ENCODE data around the gene SATB2.

The SATB2 gene

GRCh38 chr2:199452260-199452990 lies 5.3 kb downstream of the SATB2 start:
- no peak for DNase-seq (ENCODE audit: low spot score)

GRCh38 chr2:199449956-199450355 lies 7.8 kb downstream of the SATB2 start:
- no peak for DNase-seq (ENCODE audit: low spot score)

- DNase-seq (ENCODE audit: low spot score) = no peak
Observed at GRCh38 chr2:199449455-199449854, 8.3 kb downstream of the SATB2 start.

GRCh38 chr2:199446996-199447576 lies 10.7 kb downstream of the SATB2 start:
- no peak for DNase-seq (ENCODE audit: low spot score)

GRCh38 chr2:199444749-199445148 lies 13.0 kb downstream of the SATB2 start:
- no peak for DNase-seq (ENCODE audit: low spot score)

- DNase-seq (ENCODE audit: low spot score) = no peak
Observed at GRCh38 chr2:199443589-199444130, 14.1 kb downstream of the SATB2 start.

GRCh38 chr2:199442173-199442572 lies 15.6 kb downstream of the SATB2 start:
- DNase-seq (ENCODE audit: low spot score) = no peak

- no peak for DNase-seq (ENCODE audit: low spot score)
Observed at GRCh38 chr2:199441759-199442158, 16.0 kb downstream of the SATB2 start.

GRCh38 chr2:199440118-199440517 lies 17.6 kb downstream of the SATB2 start:
- no peak for DNase-seq (ENCODE audit: low spot score)

- no peak for DNase-seq (ENCODE audit: low spot score)
Observed at GRCh38 chr2:199439542-199439941, 18.2 kb downstream of the SATB2 start.

- DNase-seq (ENCODE audit: low spot score) = no peak
Observed at GRCh38 chr2:199439066-199439465, 18.7 kb downstream of the SATB2 start.

- DNase-seq (ENCODE audit: low spot score) = no peak
Observed at GRCh38 chr2:199434555-199434954, 23.2 kb downstream of the SATB2 start.

GRCh38 chr2:199433204-199433832 lies 24.4 kb downstream of the SATB2 start:
- DNase-seq (ENCODE audit: low spot score) = no peak

- DNase-seq (ENCODE audit: low spot score) = no peak
Observed at GRCh38 chr2:199431746-199432213, 26.0 kb downstream of the SATB2 start.

GRCh38 chr2:199430214-199430613 lies 27.5 kb downstream of the SATB2 start:
- no peak for DNase-seq (ENCODE audit: low spot score)

- DNase-seq (ENCODE audit: low spot score) = no peak
Observed at GRCh38 chr2:199428291-199428690, 29.4 kb downstream of the SATB2 start.

GRCh38 chr2:199424160-199424559 lies 33.6 kb downstream of the SATB2 start:
- DNase-seq (ENCODE audit: low spot score) = no peak

GRCh38 chr2:199419428-199419827 lies 38.3 kb downstream of the SATB2 start:
- no peak for DNase-seq (ENCODE audit: low spot score)

GRCh38 chr2:199414465-199414864 lies 43.3 kb downstream of the SATB2 start:
- DNase-seq (ENCODE audit: low spot score) = no peak

- no peak for DNase-seq (ENCODE audit: low spot score)
Observed at GRCh38 chr2:199414001-199414400, 43.7 kb downstream of the SATB2 start.

GRCh38 chr2:199409759-199410529 lies 47.8 kb downstream of the SATB2 start:
- DNase-seq (ENCODE audit: low spot score) = no peak

- DNase-seq (ENCODE audit: low spot score) = no peak
Observed at GRCh38 chr2:199407421-199407820, 50.3 kb downstream of the SATB2 start.

Data from hepatic stellate cell (primary cell).